Neural cell (in vitro differentiated cells): Measurements from ENCODE around the gene ACBD6.

Experiments
- EP300 ChIP-seq: fragments of 450-650 bp; conservative IDR thresholded peaks from 2 replicates; pipeline ENCODE4 v1.6.1; 2014; ENCODE audit warnings: antibody characterized with exemption, mild to moderate bottlenecking, moderate library complexity; ENCODE audit not compliant: poor library complexity, severe bottlenecking
- EZH2 ChIP-seq: fragments of 200-600, 300-800 bp; shearing (Covaris generic), sonication (generic); IDR thresholded peaks from 2 replicates; pipeline ENCODE4 v1.6.1; 2014; ENCODE audit warnings: antibody characterized with exemption, low read length, borderline replicate concordance, mild to moderate bottlenecking; ENCODE audit not compliant: insufficient read depth, poor library complexity, severe bottlenecking
- POLR2AphosphoS5 ChIP-seq: IDR thresholded peaks from 2 replicates; pipeline ENCODE4 v1.6.1; 2012
- RAD21 ChIP-seq: fragments of 450-650 bp; conservative IDR thresholded peaks from 2 replicates; pipeline ENCODE4 v1.6.1; 2014; ENCODE audit warnings: antibody characterized with exemption, mild to moderate bottlenecking, moderate library complexity
- SMC3 ChIP-seq: fragments of 450-650 bp; conservative IDR thresholded peaks from 2 replicates; pipeline ENCODE4 v1.6.1; 2014; ENCODE audit warnings: antibody characterized with exemption, mild to moderate bottlenecking, moderate library complexity; ENCODE audit not compliant: poor library complexity
- TAF1 ChIP-seq: IDR thresholded peaks from 2 replicates; pipeline ENCODE4 v1.6.1; 2012; ENCODE audit warnings: low read depth
- TF ChIP-seq, protein P1 (sequence below): fragments of 450-650 bp; IDR thresholded peaks from 2 replicates; pipeline ENCODE4 v1.5.1; 2014; ENCODE audit warnings: antibody characterized with exemption, mild to moderate bottlenecking, moderate library complexity; ENCODE audit not compliant: poor library complexity, severe bottlenecking

DNA sequence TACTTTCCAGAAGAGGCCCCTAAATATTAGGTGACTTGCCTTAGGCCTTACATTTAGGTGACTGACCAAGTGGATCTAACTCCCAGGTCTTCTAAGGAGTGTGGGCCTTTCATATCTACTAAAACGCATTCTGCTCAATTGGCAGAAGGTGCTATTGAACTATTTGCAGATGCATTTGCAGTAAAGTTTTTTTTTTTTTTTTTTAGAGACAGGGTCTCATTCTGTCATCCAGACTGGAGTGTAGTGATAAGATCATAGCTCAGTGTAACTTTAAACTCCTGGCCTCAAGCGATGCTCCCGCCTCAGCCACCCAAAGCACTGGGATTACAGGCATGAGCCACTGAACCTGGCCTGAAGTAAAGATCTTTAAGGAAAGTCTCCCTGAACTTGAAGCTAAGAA, 13.0 kb upstream of the ACBD6 start:
- no peak for TF ChIP-seq POLR2AphosphoS5
- TF ChIP-seq, protein P1, sequence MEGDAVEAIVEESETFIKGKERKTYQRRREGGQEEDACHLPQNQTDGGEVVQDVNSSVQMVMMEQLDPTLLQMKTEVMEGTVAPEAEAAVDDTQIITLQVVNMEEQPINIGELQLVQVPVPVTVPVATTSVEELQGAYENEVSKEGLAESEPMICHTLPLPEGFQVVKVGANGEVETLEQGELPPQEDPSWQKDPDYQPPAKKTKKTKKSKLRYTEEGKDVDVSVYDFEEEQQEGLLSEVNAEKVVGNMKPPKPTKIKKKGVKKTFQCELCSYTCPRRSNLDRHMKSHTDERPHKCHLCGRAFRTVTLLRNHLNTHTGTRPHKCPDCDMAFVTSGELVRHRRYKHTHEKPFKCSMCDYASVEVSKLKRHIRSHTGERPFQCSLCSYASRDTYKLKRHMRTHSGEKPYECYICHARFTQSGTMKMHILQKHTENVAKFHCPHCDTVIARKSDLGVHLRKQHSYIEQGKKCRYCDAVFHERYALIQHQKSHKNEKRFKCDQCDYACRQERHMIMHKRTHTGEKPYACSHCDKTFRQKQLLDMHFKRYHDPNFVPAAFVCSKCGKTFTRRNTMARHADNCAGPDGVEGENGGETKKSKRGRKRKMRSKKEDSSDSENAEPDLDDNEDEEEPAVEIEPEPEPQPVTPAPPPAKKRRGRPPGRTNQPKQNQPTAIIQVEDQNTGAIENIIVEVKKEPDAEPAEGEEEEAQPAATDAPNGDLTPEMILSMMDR = no peak
- no peak for TF ChIP-seq EZH2
- TF ChIP-seq SMC3 = no peak
- TF ChIP-seq EP300 = no peak
- no peak for TF ChIP-seq RAD21
- TF ChIP-seq TAF1 = no peak
